Lung (tissue), 12 donors: Measurements from ENCODE around the gene FOXP1. TPM values are rescaled to one million over a fixed set of nuclear protein-coding genes. Genes with fewer than 3 reads are reported as not detected.

Experiments used
- ATAC-seq: fragments of 200-7000 bp; cut with Tn5 transposase; one replicate; pipeline ENCODE4 v1.9.1; 2020; ENCODE audit warnings: moderate number of reproducible peaks; ENCODE audit not compliant: insufficient read depth, low FRiP score
- DNase-seq, 3 donors: peaks; one replicate each; pipeline ENCODE4 v3.0.0-alpha.2; 2013 to 2017
- H3K27ac ChIP-seq, 2 donors: one replicate each; pipeline ENCODE4 v1.5.1; 2013; ENCODE audit warnings: mild to moderate bottlenecking in 2 of 2, moderate library complexity in 2 of 2, control low read depth in 1 of 2, inconsistent platforms in 1 of 2, low read depth in 1 of 2, low read length in 1 of 2
- H3K27me3 ChIP-seq, 3 donors: one replicate each; pipeline ENCODE4 v1.5.1; 2013; ENCODE audit warnings: low read length in 2 of 3; ENCODE audit not compliant: control insufficient read depth in 3 of 3, insufficient read depth in 3 of 3
- H3K36me3 ChIP-seq, 4 donors: one replicate each; pipeline ENCODE4 v1.5.1; 2013; ENCODE audit warnings: low read length in 4 of 4, mild to moderate bottlenecking in 1 of 4, moderate library complexity in 1 of 4; ENCODE audit not compliant: control insufficient read depth in 4 of 4, insufficient read depth in 4 of 4
- H3K4me1 ChIP-seq, 5 donors: one replicate each; pipeline ENCODE4 v1.5.1; 2013; ENCODE audit warnings: low read length in 5 of 5, mild to moderate bottlenecking in 2 of 5, moderate library complexity in 1 of 5; ENCODE audit not compliant: control insufficient read depth in 5 of 5, insufficient read depth in 5 of 5
- H3K4me3 ChIP-seq: one replicate; pipeline ENCODE4 v1.5.1; 2013; ENCODE audit warnings: mild to moderate bottlenecking, control low read depth, moderate library complexity
- H3K9ac ChIP-seq, 2 donors: one replicate each; pipeline ENCODE4 v1.5.1; 2013; ENCODE audit warnings: low read length in 2 of 2, control low read depth in 1 of 2; ENCODE audit not compliant: insufficient read depth in 1 of 2
- H3K9me3 ChIP-seq, 4 donors: one replicate each; pipeline ENCODE4 v1.5.1; 2013; ENCODE audit warnings: low read length in 3 of 4, mild to moderate bottlenecking in 1 of 4, moderate library complexity in 1 of 4; ENCODE audit not compliant: control insufficient read depth in 4 of 4, insufficient read depth in 3 of 4
- WGBS, 2 donors: extraction: QIAGEN DNeasy Blood & Tissue Kit; methylation state at CpG; one replicate each; pipeline ENCODE4 v1.1.7; 2013; 5-methylcytosine and 5-hydroxymethylcytosine counted together
- polyA plus RNA-seq, 2 donors: library from polyadenylated mRNA; stranded (reverse); fragments of 200-250 nt; gene quantifications; one replicate each; pipeline ENCODE4 v1.2.1, GENCODE V29; 2013
- total RNA-seq, 2 donors: library from RNA; depleted of rRNA in 1 of 2; stranded (reverse); fragments of >200 nt in 1 of 2; gene quantifications; one replicate each; pipeline ENCODE4 v1.2.1, GENCODE V29; 2014 to 2021
- TF ChIP-seq, protein P1 (sequence below): IDR thresholded peaks from 2 replicates; pipeline ENCODE4 v1.5.1; 2012; ENCODE audit warnings: mild to moderate bottlenecking; ENCODE audit errors: control extremely low read depth, extremely low read depth
- donor health status: control.
- donor health status: control.
- donor health status: Bipolar disorder and iron deficiency.
- donor health status: healthy.
- donor health status: DM: yes; HTN: yes; CAD: no.

Gene FOXP1
- total and polyA plus RNA-seq, 4 donors = 13.8 to 287 (median 73.9) TPM

DNA sequence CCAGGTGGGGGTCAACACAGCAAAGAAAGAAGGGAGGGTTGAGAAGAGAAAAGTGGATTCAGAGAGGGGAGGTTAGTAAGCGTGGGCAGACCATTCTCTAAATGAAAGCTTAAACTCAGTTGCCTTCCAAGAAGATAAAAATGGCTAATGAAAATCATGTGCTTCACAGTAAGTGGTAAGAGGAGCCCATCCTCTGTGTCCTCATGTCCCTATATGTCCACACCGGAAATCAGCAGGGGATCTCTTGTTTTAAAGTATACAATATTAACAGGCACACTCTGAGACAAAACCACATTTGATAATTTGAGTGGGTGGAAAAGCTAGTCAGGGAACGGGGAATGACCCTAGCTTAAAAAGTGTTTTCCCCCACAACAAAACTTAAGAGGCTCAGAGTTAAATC, 4.4 kb upstream of the FOXP1 start:
- no peak overlapping the region for H3K9ac ChIP-seq
- TF ChIP-seq, protein P1, sequence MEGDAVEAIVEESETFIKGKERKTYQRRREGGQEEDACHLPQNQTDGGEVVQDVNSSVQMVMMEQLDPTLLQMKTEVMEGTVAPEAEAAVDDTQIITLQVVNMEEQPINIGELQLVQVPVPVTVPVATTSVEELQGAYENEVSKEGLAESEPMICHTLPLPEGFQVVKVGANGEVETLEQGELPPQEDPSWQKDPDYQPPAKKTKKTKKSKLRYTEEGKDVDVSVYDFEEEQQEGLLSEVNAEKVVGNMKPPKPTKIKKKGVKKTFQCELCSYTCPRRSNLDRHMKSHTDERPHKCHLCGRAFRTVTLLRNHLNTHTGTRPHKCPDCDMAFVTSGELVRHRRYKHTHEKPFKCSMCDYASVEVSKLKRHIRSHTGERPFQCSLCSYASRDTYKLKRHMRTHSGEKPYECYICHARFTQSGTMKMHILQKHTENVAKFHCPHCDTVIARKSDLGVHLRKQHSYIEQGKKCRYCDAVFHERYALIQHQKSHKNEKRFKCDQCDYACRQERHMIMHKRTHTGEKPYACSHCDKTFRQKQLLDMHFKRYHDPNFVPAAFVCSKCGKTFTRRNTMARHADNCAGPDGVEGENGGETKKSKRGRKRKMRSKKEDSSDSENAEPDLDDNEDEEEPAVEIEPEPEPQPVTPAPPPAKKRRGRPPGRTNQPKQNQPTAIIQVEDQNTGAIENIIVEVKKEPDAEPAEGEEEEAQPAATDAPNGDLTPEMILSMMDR = no peak
- ATAC-seq = no peak

DNA sequence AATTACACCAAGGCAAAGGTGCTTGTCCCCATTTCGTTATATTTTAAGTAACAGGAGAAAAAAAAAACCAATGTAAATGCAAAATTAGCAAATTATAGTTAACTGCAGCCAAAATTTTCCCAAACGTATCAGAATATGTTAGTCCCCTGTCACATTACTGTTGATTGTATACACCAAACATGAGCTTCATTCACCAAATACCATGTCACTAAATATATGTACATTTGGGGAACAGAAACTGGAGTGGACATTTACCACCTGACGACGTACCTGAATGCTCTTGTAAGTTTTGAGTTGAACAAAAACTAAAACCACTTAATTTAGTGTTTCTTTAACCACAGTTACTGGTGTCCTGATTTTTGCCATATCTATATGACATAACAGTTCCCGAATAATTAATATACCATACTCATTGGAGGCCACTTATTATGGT, 3.3 kb upstream of the FOXP1 start:
- WGBS, 2 donors = 42% methylated on average over 5 of the region's 5 CpGs
- ATAC-seq (no peak), DNase-seq (no peak)
- Histone ChIP-seq H3K36me3 (no peaks in the 10 kb centered on the region), H3K4me1 (peaks cover 0 to 7% (median 0%) of the 10 kb centered on the region in 5 donors), H3K4me3 (no peak overlapping the region), H3K27me3 (peaks cover 0 to under 1% (median 0%) of the 10 kb centered on the region in 3 donors), H3K27ac (no peak overlapping the region), H3K9ac (no peak overlapping the region), H3K9me3 (no peaks in the 10 kb centered on the region)
- TF ChIP-seq, protein P1 = no peak

More for the DNA sequence above, 4.4 kb upstream of the FOXP1 start:
- Histone ChIP-seq H3K4me1 (peaks cover 0 to 7% (median 0%) of the 10 kb centered on the region in 5 donors), H3K27me3 (no peaks in the 10 kb centered on the region), H3K9me3 (no peaks in the 10 kb centered on the region), H3K27ac (no peak overlapping the region), H3K36me3 (no peaks in the 10 kb centered on the region), H3K4me3 (no peak overlapping the region)
- WGBS, 2 donors = 81 to 83% methylated on average over 3 of the region's 3 CpGs
- DNase-seq = no peak

DNA sequence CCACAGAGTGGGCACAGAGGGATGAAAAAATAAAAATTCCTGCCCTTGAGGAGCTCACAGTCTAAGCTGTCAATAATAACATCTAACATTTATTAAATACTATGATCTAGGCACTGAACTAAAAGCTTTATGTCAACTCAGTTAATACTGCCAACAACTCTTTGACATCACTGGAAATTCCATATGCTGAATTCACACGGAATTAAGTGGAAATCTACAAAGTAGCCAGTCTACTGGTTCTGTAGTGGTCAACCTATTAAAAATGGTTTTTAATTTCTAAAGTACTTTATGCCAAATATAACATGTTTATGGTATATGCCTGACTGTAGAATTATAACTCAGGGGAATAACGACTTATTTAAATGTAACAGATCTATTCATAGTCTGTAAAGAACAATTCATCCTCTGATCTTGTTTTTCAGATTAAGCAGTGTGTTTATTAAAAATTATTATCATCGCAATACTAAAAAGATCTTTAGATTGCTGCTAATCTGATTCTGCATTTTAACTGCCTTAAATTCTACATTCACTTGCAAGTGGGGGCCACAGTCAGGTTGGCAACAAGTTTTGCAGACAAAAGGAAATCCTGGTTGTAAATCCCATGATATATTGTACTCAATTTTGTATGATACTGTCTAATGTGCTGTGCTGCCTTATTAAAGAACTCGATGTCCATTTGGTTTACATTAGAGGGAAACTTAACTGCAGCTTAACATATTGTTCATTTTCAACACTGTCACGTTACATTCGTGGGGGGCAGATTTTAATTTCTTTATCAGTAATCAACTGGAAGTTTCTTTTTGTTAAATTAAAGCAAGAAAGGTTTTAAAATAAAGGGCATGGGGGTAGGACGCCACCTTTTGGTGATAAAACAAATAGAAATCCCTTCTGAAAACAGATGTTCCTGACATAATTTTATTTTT, 2.6 kb upstream of the FOXP1 start:
- Histone ChIP-seq H3K9ac (no peak overlapping the region), H3K27ac (no peak overlapping the region), H3K4me1 (peaks cover 0 to 9% (median 0%) of the 10 kb centered on the region in 5 donors), H3K27me3 (peaks cover 0 to 5% (median under 1%) of the 10 kb centered on the region in 3 donors), H3K9me3 (no peaks in the 10 kb centered on the region), H3K4me3 (no peak overlapping the region), H3K36me3 (no peaks in the 10 kb centered on the region)
- ATAC-seq (no peak), DNase-seq (peak; percentile 15 to 76 (median 72))
- 19 to 21% methylated on average over 7 of the region's 7 CpGs for WGBS, 2 donors
- TF ChIP-seq, protein P1 = peak; percentile 43
